Sigmoid colon (tissue), 4 donors: ENCODE measurements around the gene PCGF1.

Experiments
- EP300 ChIP-seq, 4 donors: sonication (generic); formaldehyde crosslinking; IDR thresholded peaks; one replicate each; pipeline ENCODE4 v1.6.1; 2017; ENCODE audit warnings: antibody characterized with exemption in 4 of 4
- POLR2A ChIP-seq, 2 donors: fragments of 450-650 bp; IDR thresholded peaks; one replicate each; pipeline ENCODE4 v1.6.1; 2016; ENCODE audit warnings: antibody characterized with exemption in 2 of 2, mild to moderate bottlenecking in 2 of 2, moderate library complexity in 2 of 2
- POLR2AphosphoS5 ChIP-seq, 4 donors: sonication (generic); formaldehyde crosslinking; IDR thresholded peaks; one replicate each; pipeline ENCODE4 v1.6.1; 2017; ENCODE audit warnings: antibody characterized with exemption in 4 of 4
- TF ChIP-seq, protein P1 (sequence below), 4 experiments: fragments of 450-650 bp in 3 of 4; fragments of 200-600 bp in 1 of 4; IDR thresholded peaks; one replicate each; pipeline ENCODE4 v1.5.1; 2016 to 2019; ENCODE audit warnings: antibody characterized with exemption in 4 of 4, mild to moderate bottlenecking in 3 of 4, moderate library complexity in 2 of 4

GRCh38 chr2:74481961-74482800, 25.3 kb downstream of the PCGF1 start:
- TF ChIP-seq, protein P1, sequence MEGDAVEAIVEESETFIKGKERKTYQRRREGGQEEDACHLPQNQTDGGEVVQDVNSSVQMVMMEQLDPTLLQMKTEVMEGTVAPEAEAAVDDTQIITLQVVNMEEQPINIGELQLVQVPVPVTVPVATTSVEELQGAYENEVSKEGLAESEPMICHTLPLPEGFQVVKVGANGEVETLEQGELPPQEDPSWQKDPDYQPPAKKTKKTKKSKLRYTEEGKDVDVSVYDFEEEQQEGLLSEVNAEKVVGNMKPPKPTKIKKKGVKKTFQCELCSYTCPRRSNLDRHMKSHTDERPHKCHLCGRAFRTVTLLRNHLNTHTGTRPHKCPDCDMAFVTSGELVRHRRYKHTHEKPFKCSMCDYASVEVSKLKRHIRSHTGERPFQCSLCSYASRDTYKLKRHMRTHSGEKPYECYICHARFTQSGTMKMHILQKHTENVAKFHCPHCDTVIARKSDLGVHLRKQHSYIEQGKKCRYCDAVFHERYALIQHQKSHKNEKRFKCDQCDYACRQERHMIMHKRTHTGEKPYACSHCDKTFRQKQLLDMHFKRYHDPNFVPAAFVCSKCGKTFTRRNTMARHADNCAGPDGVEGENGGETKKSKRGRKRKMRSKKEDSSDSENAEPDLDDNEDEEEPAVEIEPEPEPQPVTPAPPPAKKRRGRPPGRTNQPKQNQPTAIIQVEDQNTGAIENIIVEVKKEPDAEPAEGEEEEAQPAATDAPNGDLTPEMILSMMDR (IDR thresholded peaks at IDR 0.05), result no peak
- TF ChIP-seq POLR2AphosphoS5 (IDR thresholded peaks at IDR 0.05) (no peak), POLR2A (IDR thresholded peaks at IDR 0.05) (no peak), EP300 (IDR thresholded peaks at IDR 0.05) (no peak)
